GM12874 (cell line): ENCODE measurements around the gene C13orf46.

Experiments
- CTCF ChIP-seq: IDR thresholded peaks from 2 replicates; pipeline ENCODE4 v1.5.1; 2011; ENCODE audit warnings: low read depth, mild to moderate bottlenecking, control low read depth, low read length, moderate library complexity; ENCODE audit not compliant: insufficient read depth

C13orf46 gene

GRCh38 chr13:113958373-113958772 is 15.5 kb downstream of the C13orf46 start:
- TF ChIP-seq CTCF = no peak

- TF ChIP-seq CTCF = no peak
Observed at GRCh38 chr13:113956571-113956970, 17.3 kb downstream of the C13orf46 start.

GRCh38 chr13:113955691-113956090 is 18.2 kb downstream of the C13orf46 start:
- TF ChIP-seq CTCF = no peak

- no peak for TF ChIP-seq CTCF
Observed at GRCh38 chr13:113955235-113955634, 18.6 kb downstream of the C13orf46 start.

GRCh38 chr13:113954046-113954835 is 19.6 kb downstream of the C13orf46 start:
- TF ChIP-seq CTCF = no peak

- no peak for TF ChIP-seq CTCF
Observed at GRCh38 chr13:113953561-113953960, 20.3 kb downstream of the C13orf46 start.

GRCh38 chr13:113952983-113953520 is 20.8 kb downstream of the C13orf46 start:
- no peak for TF ChIP-seq CTCF
